Smooth muscle cell (in vitro differentiated cells): Measurements from ENCODE around the gene EXOC4. TPM values are rescaled to one million over a fixed set of nuclear protein-coding genes. Genes with fewer than 3 reads are reported as not detected.

Experiments used
- DNase-seq: peaks from one replicate; lab custom pipeline; 2025; ENCODE audit not compliant: unreplicated experiment; lab: John Stamatoyannopoulos, UW
- H2AFZ ChIP-seq: fragments of 200-600 bp; sonication (generic); 2 replicates; pipeline ENCODE4 v1.6.0; 2016; ENCODE audit warnings: antibody characterized with exemption, low read depth, mild to moderate bottlenecking
- H3F3A ChIP-seq: fragments of 200-600 bp; sonication (generic); 2 replicates; pipeline ENCODE4 v1.6.0; 2017; ENCODE audit warnings: antibody characterized with exemption, low read depth
- H3K27ac ChIP-seq: fragments of 200-600 bp; sonication (generic); 2 replicates; pipeline ENCODE4 v1.5.1; 2016; ENCODE audit warnings: low read depth, mild to moderate bottlenecking
- H3K27me3 ChIP-seq: fragments of 200-600 bp; sonication (generic); 2 replicates; pipeline ENCODE4 v1.6.1; 2016; ENCODE audit warnings: low read depth, mild to moderate bottlenecking
- H3K36me3 ChIP-seq: fragments of 200-600 bp; sonication (generic); 2 replicates; pipeline ENCODE4 v1.5.1; 2016; ENCODE audit warnings: low read depth
- H3K4me1 ChIP-seq: fragments of 200-600 bp; sonication (generic); 2 replicates; pipeline ENCODE4 v1.5.1; 2016; ENCODE audit warnings: low read depth
- H3K4me2 ChIP-seq: fragments of 200-600 bp; sonication (generic); 2 replicates; pipeline ENCODE4 v1.6.0; 2016; ENCODE audit warnings: mild to moderate bottlenecking
- H3K4me3 ChIP-seq: fragments of 200-600 bp; sonication (generic); 2 replicates; pipeline ENCODE4 v1.5.1; 2016; ENCODE audit warnings: mild to moderate bottlenecking
- H3K79me2 ChIP-seq: fragments of 200-600 bp; sonication (generic); 2 replicates; pipeline ENCODE4 v1.6.0; 2016; ENCODE audit warnings: low read depth, mild to moderate bottlenecking
- H3K9ac ChIP-seq: fragments of 200-600 bp; sonication (generic); 2 replicates; pipeline ENCODE4 v1.6.0; 2016; ENCODE audit warnings: low read depth
- H3K9me3 ChIP-seq: fragments of 200-600 bp; sonication (generic); replicated peaks from 2 replicates; pipeline ENCODE4 v1.5.1; 2016; ENCODE audit warnings: low read depth
- H4K20me1 ChIP-seq: fragments of 200-600 bp; sonication (generic); 2 replicates; pipeline ENCODE4 v1.6.0; 2016; ENCODE audit warnings: low read depth
- CTCF ChIP-seq: fragments of 200-600 bp; sonication (generic); IDR thresholded peaks from 2 replicates; pipeline ENCODE4 v1.5.1; 2017; ENCODE audit warnings: borderline replicate concordance, mild to moderate bottlenecking, antibody characterized with exemption; ENCODE audit not compliant: insufficient read depth, poor library complexity, severe bottlenecking
- WGBS: methylation state at CpG from one replicate; pipeline ENCODE4 v1.1.7; 2016; ENCODE audit warnings: low lambda C conversion rate; 5-methylcytosine and 5-hydroxymethylcytosine counted together
- polyA plus RNA-seq: library from polyadenylated mRNA; unstranded; fragments of >200 nt; fragmentation: Nextera tagmentation; extraction: Ambion mirVana; gene quantifications from 2 replicates; pipeline ENCODE4 v1.2.1, GENCODE V29; 2016
- total RNA-seq: library from RNA; depleted of rRNA; stranded (reverse); fragments of >200 nt; gene quantifications from 2 replicates; pipeline ENCODE4 v1.2.3, GENCODE V29; 2014

Gene EXOC4
- total and polyA plus RNA-seq, 2 experiments from 2014 or later: 21.5 to 47.1 TPM

- H3K4me1 ChIP-seq: peaks cover 12% of the 10 kb centered on the region
- H3K79me2 ChIP-seq: no peaks in the 10 kb centered on the region
- H3K27ac ChIP-seq: no peak overlapping the region
- no peak overlapping the region for H3K4me2 ChIP-seq
- WGBS: 73% methylated on average over 5 of the region's 5 CpGs
- H3K36me3 ChIP-seq: no peaks in the 10 kb centered on the region
- H3K9ac ChIP-seq: no peak overlapping the region
- no peaks in the 10 kb centered on the region for H3K9me3 ChIP-seq
- no peaks in the 10 kb centered on the region for H3K27me3 ChIP-seq
- no peak overlapping the region for H2AFZ ChIP-seq
- H4K20me1 ChIP-seq: no peaks in the 10 kb centered on the region
- no peak for TF ChIP-seq CTCF
- DNase-seq: no peak
- H3F3A ChIP-seq: peaks cover 3% of the 10 kb centered on the region
- no peak overlapping the region for H3K4me3 ChIP-seq
Measured at GRCh38 chr7:133978502-133979295, 725.8 kb downstream of the EXOC4 start.

GRCh38 chr7:133980804-133981203 lies 727.9 kb downstream of the EXOC4 start:
- no peaks in the 10 kb centered on the region for H3K36me3 ChIP-seq
- no peak for DNase-seq
- no peak overlapping the region for H3K27ac ChIP-seq
- H3K79me2 ChIP-seq: no peaks in the 10 kb centered on the region
- H3K9me3 ChIP-seq: no peaks in the 10 kb centered on the region
- TF ChIP-seq CTCF: no peak
- H3K27me3 ChIP-seq: no peaks in the 10 kb centered on the region
- H3K4me3 ChIP-seq: no peak overlapping the region
- H4K20me1 ChIP-seq: no peaks in the 10 kb centered on the region
- no peak overlapping the region for H2AFZ ChIP-seq
- peaks cover 20% of the 10 kb centered on the region for H3K4me1 ChIP-seq
- H3K4me2 ChIP-seq: no peak overlapping the region
- H3F3A ChIP-seq: no peaks in the 10 kb centered on the region
- H3K9ac ChIP-seq: no peak overlapping the region
- WGBS: 97% methylated on average over 1 of the region's 1 CpG

- Histone ChIP-seq H3K4me1 (peaks cover 15% of the 10 kb centered on the region), H3K4me3 (no peak overlapping the region), H3K4me2 (no peak overlapping the region), H3F3A (no peaks in the 10 kb centered on the region), H3K9me3 (no peaks in the 10 kb centered on the region), H3K27me3 (no peaks in the 10 kb centered on the region), H4K20me1 (no peaks in the 10 kb centered on the region), H3K9ac (no peak overlapping the region), H3K27ac (no peak overlapping the region), H3K79me2 (no peaks in the 10 kb centered on the region), H2AFZ (no peak overlapping the region), H3K36me3 (no peaks in the 10 kb centered on the region)
- WGBS: 82% methylated on average over 6 of the region's 6 CpGs
- no peak for DNase-seq
- TF ChIP-seq CTCF: no peak
Measured at GRCh38 chr7:133983685-133984419, 731.0 kb downstream of the EXOC4 start.
